ENCODE measurements around the gene PLEKHA5. TPM values are rescaled to one million over a fixed set of nuclear protein-coding genes. Genes with fewer than 3 reads are reported as not detected.

The PLEKHA5 gene
- total and polyA plus RNA-seq, 2 experiments from 2014 or later, result 82.8 to 112 TPM

DNA sequence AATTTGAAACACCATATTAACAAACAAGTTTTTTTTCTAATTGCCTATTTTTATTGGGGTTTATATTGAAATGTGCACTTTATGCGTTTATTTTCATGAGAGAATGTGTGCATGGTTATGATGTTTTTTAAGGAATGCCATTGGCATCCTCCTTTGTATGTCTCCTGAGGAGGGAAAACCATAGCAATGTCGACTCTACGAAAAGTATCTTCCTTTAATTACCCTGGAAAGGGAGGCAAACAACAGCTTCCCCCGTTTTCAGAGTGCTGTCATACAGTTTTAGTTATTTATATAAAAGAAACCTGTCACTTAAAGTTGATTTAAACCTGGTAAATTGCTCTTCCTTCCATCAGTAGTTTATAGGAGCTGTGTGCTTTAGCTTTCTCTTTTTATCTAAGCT, 117.4 kb downstream of the PLEKHA5 start:
- no peaks in the 10 kb centered on the region for H3K9me2 ChIP-seq (ENCODE audit: insufficient read depth)
- H3K27ac Mint-ChIP-seq, result peak overlapping the region; percentile 65; the same call in 1 of the 2 replicates
- no peak overlapping the region for H3K4me3 ChIP-seq
- no peaks in the 10 kb centered on the region; the same call in none of the 2 replicates for H4K20me1 ChIP-seq (replicated peaks; ENCODE audit: insufficient read depth)
- peaks cover 6% of the 10 kb centered on the region for H3K27me3 Mint-ChIP-seq (ENCODE audit: insufficient read depth, low read depth, poor library complexity)
- no peak overlapping the region for H2AFZ ChIP-seq
- DNase-seq (ENCODE audit: low spot score) (no peak), ATAC-seq (no peak)
- no peak overlapping the region for H3K4me3 Mint-ChIP-seq
- no peak overlapping the region for H3K27ac ChIP-seq (ENCODE audit: low read depth)
- no peaks in the 10 kb centered on the region for H3K36me3 Mint-ChIP-seq (ENCODE audit: low read depth)
- H3K9me3 Mint-ChIP-seq, result no peaks in the 10 kb centered on the region
- no peaks in the 10 kb centered on the region for H3K27me3 ChIP-seq (ENCODE audit: insufficient read depth)
- peaks cover 9% of the 10 kb centered on the region for H3K4me1 Mint-ChIP-seq
- no peaks in the 10 kb centered on the region for H3K36me3 ChIP-seq (ENCODE audit: insufficient read depth)
- TF ChIP-seq ZNF114 (CRISPR knock-in tag; IDR thresholded peaks at IDR 0.05) (no peak), CREB1 (CRISPR knock-in tag; IDR thresholded peaks at IDR 0.05; ENCODE audit: low read depth) (no peak), JUNB (IDR thresholded peaks at IDR 0.05; ENCODE audit: unreplicated experiment) (no peak), STAT1 (IDR thresholded peaks at IDR 0.05; ENCODE audit: unreplicated experiment) (no peak), NANOG (IDR thresholded peaks at IDR 0.05; ENCODE audit: borderline replicate concordance) (no peak), ZNF331 (CRISPR knock-in tag; IDR thresholded peaks at IDR 0.05; ENCODE audit: low read depth) (no peak), EZH2phosphoT487 (IDR thresholded peaks at IDR 0.05; ENCODE audit: unreplicated experiment) (no peak), EZH2 (IDR thresholded peaks at IDR 0.05; ENCODE audit: low read depth, unreplicated experiment) (no peak), POLR2AphosphoS5 (IDR thresholded peaks at IDR 0.05; ENCODE audit: low read depth) (no peak)
- TF ChIP-seq, protein P1, sequence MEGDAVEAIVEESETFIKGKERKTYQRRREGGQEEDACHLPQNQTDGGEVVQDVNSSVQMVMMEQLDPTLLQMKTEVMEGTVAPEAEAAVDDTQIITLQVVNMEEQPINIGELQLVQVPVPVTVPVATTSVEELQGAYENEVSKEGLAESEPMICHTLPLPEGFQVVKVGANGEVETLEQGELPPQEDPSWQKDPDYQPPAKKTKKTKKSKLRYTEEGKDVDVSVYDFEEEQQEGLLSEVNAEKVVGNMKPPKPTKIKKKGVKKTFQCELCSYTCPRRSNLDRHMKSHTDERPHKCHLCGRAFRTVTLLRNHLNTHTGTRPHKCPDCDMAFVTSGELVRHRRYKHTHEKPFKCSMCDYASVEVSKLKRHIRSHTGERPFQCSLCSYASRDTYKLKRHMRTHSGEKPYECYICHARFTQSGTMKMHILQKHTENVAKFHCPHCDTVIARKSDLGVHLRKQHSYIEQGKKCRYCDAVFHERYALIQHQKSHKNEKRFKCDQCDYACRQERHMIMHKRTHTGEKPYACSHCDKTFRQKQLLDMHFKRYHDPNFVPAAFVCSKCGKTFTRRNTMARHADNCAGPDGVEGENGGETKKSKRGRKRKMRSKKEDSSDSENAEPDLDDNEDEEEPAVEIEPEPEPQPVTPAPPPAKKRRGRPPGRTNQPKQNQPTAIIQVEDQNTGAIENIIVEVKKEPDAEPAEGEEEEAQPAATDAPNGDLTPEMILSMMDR (conservative IDR thresholded peaks at IDR 0.05; ENCODE audit: low read depth in 2 of 2), result no peak
- TF ChIP-seq, protein P2, sequence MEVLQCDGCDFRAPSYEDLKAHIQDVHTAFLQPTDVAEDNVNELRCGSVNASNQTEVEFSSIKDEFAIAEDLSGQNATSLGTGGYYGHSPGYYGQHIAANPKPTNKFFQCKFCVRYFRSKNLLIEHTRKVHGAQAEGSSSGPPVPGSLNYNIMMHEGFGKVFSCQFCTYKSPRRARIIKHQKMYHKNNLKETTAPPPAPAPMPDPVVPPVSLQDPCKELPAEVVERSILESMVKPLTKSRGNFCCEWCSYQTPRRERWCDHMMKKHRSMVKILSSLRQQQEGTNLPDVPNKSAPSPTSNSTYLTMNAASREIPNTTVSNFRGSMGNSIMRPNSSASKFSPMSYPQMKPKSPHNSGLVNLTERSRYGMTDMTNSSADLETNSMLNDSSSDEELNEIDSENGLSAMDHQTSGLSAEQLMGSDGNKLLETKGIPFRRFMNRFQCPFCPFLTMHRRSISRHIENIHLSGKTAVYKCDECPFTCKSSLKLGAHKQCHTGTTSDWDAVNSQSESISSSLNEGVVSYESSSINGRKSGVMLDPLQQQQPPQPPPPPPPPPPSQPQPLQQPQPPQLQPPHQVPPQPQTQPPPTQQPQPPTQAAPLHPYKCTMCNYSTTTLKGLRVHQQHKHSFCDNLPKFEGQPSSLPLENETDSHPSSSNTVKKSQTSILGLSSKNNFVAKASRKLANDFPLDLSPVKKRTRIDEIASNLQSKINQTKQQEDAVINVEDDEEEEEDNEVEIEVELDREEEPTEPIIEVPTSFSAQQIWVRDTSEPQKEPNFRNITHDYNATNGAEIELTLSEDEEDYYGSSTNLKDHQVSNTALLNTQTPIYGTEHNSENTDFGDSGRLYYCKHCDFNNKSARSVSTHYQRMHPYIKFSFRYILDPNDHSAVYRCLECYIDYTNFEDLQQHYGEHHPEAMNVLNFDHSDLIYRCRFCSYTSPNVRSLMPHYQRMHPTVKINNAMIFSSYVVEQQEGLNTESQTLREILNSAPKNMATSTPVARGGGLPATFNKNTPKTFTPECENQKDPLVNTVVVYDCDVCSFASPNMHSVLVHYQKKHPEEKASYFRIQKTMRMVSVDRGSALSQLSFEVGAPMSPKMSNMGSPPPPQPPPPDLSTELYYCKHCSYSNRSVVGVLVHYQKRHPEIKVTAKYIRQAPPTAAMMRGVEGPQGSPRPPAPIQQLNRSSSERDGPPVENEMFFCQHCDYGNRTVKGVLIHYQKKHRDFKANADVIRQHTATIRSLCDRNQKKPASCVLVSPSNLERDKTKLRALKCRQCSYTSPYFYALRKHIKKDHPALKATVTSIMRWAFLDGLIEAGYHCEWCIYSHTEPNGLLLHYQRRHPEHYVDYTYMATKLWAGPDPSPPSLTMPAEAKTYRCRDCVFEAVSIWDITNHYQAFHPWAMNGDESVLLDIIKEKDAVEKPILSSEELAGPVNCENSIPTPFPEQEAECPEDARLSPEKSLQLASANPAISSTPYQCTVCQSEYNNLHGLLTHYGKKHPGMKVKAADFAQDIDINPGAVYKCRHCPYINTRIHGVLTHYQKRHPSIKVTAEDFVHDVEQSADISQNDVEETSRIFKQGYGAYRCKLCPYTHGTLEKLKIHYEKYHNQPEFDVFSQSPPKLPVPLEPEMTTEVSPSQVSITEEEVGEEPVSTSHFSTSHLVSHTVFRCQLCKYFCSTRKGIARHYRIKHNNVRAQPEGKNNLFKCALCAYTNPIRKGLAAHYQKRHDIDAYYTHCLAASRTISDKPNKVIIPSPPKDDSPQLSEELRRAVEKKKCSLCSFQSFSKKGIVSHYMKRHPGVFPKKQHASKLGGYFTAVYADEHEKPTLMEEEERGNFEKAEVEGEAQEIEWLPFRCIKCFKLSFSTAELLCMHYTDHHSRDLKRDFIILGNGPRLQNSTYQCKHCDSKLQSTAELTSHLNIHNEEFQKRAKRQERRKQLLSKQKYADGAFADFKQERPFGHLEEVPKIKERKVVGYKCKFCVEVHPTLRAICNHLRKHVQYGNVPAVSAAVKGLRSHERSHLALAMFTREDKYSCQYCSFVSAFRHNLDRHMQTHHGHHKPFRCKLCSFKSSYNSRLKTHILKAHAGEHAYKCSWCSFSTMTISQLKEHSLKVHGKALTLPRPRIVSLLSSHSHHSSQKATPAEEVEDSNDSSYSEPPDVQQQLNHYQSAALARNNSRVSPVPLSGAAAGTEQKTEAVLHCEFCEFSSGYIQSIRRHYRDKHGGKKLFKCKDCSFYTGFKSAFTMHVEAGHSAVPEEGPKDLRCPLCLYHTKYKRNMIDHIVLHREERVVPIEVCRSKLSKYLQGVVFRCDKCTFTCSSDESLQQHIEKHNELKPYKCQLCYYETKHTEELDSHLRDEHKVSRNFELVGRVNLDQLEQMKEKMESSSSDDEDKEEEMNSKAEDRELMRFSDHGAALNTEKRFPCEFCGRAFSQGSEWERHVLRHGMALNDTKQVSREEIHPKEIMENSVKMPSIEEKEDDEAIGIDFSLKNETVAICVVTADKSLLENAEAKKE (CRISPR knock-in tag; IDR thresholded peaks at IDR 0.05), result no peak
- TF ChIP-seq, protein P3, sequence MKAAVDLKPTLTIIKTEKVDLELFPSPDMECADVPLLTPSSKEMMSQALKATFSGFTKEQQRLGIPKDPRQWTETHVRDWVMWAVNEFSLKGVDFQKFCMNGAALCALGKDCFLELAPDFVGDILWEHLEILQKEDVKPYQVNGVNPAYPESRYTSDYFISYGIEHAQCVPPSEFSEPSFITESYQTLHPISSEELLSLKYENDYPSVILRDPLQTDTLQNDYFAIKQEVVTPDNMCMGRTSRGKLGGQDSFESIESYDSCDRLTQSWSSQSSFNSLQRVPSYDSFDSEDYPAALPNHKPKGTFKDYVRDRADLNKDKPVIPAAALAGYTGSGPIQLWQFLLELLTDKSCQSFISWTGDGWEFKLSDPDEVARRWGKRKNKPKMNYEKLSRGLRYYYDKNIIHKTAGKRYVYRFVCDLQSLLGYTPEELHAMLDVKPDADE (IDR thresholded peaks at IDR 0.05), result no peak
- TF ChIP-seq, protein P4, sequence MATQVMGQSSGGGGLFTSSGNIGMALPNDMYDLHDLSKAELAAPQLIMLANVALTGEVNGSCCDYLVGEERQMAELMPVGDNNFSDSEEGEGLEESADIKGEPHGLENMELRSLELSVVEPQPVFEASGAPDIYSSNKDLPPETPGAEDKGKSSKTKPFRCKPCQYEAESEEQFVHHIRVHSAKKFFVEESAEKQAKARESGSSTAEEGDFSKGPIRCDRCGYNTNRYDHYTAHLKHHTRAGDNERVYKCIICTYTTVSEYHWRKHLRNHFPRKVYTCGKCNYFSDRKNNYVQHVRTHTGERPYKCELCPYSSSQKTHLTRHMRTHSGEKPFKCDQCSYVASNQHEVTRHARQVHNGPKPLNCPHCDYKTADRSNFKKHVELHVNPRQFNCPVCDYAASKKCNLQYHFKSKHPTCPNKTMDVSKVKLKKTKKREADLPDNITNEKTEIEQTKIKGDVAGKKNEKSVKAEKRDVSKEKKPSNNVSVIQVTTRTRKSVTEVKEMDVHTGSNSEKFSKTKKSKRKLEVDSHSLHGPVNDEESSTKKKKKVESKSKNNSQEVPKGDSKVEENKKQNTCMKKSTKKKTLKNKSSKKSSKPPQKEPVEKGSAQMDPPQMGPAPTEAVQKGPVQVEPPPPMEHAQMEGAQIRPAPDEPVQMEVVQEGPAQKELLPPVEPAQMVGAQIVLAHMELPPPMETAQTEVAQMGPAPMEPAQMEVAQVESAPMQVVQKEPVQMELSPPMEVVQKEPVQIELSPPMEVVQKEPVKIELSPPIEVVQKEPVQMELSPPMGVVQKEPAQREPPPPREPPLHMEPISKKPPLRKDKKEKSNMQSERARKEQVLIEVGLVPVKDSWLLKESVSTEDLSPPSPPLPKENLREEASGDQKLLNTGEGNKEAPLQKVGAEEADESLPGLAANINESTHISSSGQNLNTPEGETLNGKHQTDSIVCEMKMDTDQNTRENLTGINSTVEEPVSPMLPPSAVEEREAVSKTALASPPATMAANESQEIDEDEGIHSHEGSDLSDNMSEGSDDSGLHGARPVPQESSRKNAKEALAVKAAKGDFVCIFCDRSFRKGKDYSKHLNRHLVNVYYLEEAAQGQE (IDR thresholded peaks at IDR 0.05; ENCODE audit: unreplicated experiment), result no peak
- no peak overlapping the region for H3K4me2 ChIP-seq
- H3K79me2 ChIP-seq (replicated peaks; ENCODE audit: insufficient read depth), result peaks cover 87% of the 10 kb centered on the region
- no peaks in the 10 kb centered on the region for H3F3A ChIP-seq (replicated peaks; ENCODE audit: low read depth)
- peaks cover 8% of the 10 kb centered on the region; the same call in 1 of the 2 replicates for H3K4me1 ChIP-seq (ENCODE audit: insufficient read depth)

Data from GM23338 (cell line).